ENCODE data around the gene TMEM61.

TMEM61 gene

GRCh38 chr1:55040083-55040932, 59.9 kb downstream of the TMEM61 start:
- no peak for DNase-seq

- no peak for DNase-seq
Measured at GRCh38 chr1:55040933-55041494, 60.6 kb downstream of the TMEM61 start.

GRCh38 chr1:55041613-55042012, 61.2 kb downstream of the TMEM61 start:
- DNase-seq, result no peak

Measured in NK-92 treated with Interleukin-12 subunit alpha and Interleukin-12 subunit beta, amount 100 ng/mL, for 24 hours (cell line).